ENCODE data around the gene STAB1. TPM values are rescaled to one million over a fixed set of nuclear protein-coding genes. Genes with fewer than 3 reads are reported as not detected.

The STAB1 gene
- total and polyA plus RNA-seq, 2 of the 13 experiments (the other 11 are each of a cell fraction or from before 2014, with no cell fraction given): 0.09 to 0.34 TPM

GRCh38 chr3:52534281-52535183, 39.4 kb downstream of the STAB1 start (continued):
- TF ChIP-seq NFIB (CRISPR knock-in tag; IDR thresholded peaks at IDR 0.05; ENCODE audit: borderline replicate concordance): no peak
- TF ChIP-seq ZNF225 (CRISPR knock-in tag; IDR thresholded peaks at IDR 0.05): peak; percentile 76; the same call in 1 of the 2 replicates
- no peak for TF ChIP-seq EP300 (IDR thresholded peaks at IDR 0.05; ENCODE audit: low read depth in 2 of 2, low read length in 2 of 2)
- no peak for TF ChIP-seq EP300 (CRISPR knock-in tag; IDR thresholded peaks at IDR 0.05; ENCODE audit: borderline replicate concordance)
- TF ChIP-seq ZNF691 (CRISPR knock-in tag; IDR thresholded peaks at IDR 0.05; ENCODE audit: borderline replicate concordance, low read depth): no peak
- TF ChIP-seq TP53 (CRISPR knock-in tag; conservative IDR thresholded peaks at IDR 0.05): no peak
- no peak for TF ChIP-seq FOXP4 (CRISPR knock-in tag; IDR thresholded peaks at IDR 0.05)
- TF ChIP-seq FOSL2 (CRISPR knock-in tag; IDR thresholded peaks at IDR 0.05): no peak
- peak; percentile 65 for TF ChIP-seq HNRNPLL (IDR thresholded peaks at IDR 0.05; ENCODE audit: low read depth, low read length, poor library complexity, severe bottlenecking)
- no peak; the same call in 1 of the 2 replicates for TF ChIP-seq JUN (CRISPR knock-in tag; IDR thresholded peaks at IDR 0.05)
- TF ChIP-seq TOE1 (CRISPR knock-in tag; IDR thresholded peaks at IDR 0.05): no peak
- TF ChIP-seq ZNF605 (CRISPR knock-in tag; IDR thresholded peaks at IDR 0.05): peak; percentile 69
- no peak for TF ChIP-seq REST (IDR thresholded peaks at IDR 0.05; ENCODE audit: borderline replicate concordance in 1 of 2, low read depth in 1 of 2, low read length in 2 of 2)
- TF ChIP-seq NPAS2 (CRISPR knock-in tag; IDR thresholded peaks at IDR 0.05; ENCODE audit: borderline replicate concordance): no peak
- TF ChIP-seq ZNF704 (CRISPR knock-in tag; IDR thresholded peaks at IDR 0.05; ENCODE audit: borderline replicate concordance): no peak
- TF ChIP-seq POLR2AphosphoS5 (IDR thresholded peaks at IDR 0.05; ENCODE audit: low read depth, low read length): peak; percentile 51

All from HepG2 (cell line).